ENCODE data around the gene ENDOV. TPM values are rescaled to one million over a fixed set of nuclear protein-coding genes. Genes with fewer than 3 reads are reported as not detected.

ENDOV gene
- total RNA-seq, 4 donors from 2014 or later, result 17.1 to 47.8 (median 19.3) TPM

GRCh38 chr17:80414508-80414802 lies 512 bp upstream of the ENDOV start:
- H3K27me3 ChIP-seq, result no peaks in the 10 kb centered on the region
- DNase-seq (ENCODE audit: low spot score in 2 of 2), result no peak
- H3K9me3 ChIP-seq, result no peaks in the 10 kb centered on the region
- peaks cover 29% of the 10 kb centered on the region for H3K4me1 ChIP-seq
- 1% methylated on average over 9 of the region's 15 CpGs for WGBS
- H3K27ac ChIP-seq, result peak overlapping the region; percentile 95
- peaks cover 2% of the 10 kb centered on the region for H3K36me3 ChIP-seq
- TF ChIP-seq POLR2AphosphoS5 (IDR thresholded peaks at IDR 0.05), result no peak
- TF ChIP-seq POLR2A (IDR thresholded peaks at IDR 0.05), result no peak
- H3K4me3 ChIP-seq, result peak overlapping the region; percentile 84

GRCh38 chr17:80415626-80416137 lies 715 bp downstream of the ENDOV start:
- Histone ChIP-seq H3K4me3 (peak overlapping the region; percentile 84), H3K9me3 (no peaks in the 10 kb centered on the region), H3K36me3 (peaks cover 12% of the 10 kb centered on the region), H3K27ac (peak overlapping the region; percentile 95), H3K27me3 (no peaks in the 10 kb centered on the region), H3K4me1 (peaks cover 29% of the 10 kb centered on the region)
- DNase-seq (ENCODE audit: low spot score in 2 of 2), result no peak
- TF ChIP-seq POLR2A (IDR thresholded peaks at IDR 0.05) (no peak), CTCF (IDR thresholded peaks at IDR 0.05) (no peak), EP300 (IDR thresholded peaks at IDR 0.05) (no peak), POLR2AphosphoS5 (IDR thresholded peaks at IDR 0.05) (no peak)
- 13% methylated on average over 22 of the region's 39 CpGs for WGBS

GRCh38 chr17:80416260-80416939 lies 1.4 kb downstream of the ENDOV start:
- H3K4me3 ChIP-seq, result peak overlapping the region; percentile 84
- WGBS, result 75% methylated on average over 7 of the region's 7 CpGs
- TF ChIP-seq EP300 (IDR thresholded peaks at IDR 0.05) (no peak), POLR2AphosphoS5 (IDR thresholded peaks at IDR 0.05) (no peak), CTCF (IDR thresholded peaks at IDR 0.05) (no peak), POLR2A (IDR thresholded peaks at IDR 0.05) (no peak)

GRCh38 chr17:80416940-80417293 lies 1.9 kb downstream of the ENDOV start:
- Histone ChIP-seq H3K27me3 (no peaks in the 10 kb centered on the region), H3K4me1 (peaks cover 29% of the 10 kb centered on the region), H3K36me3 (peaks cover 12% of the 10 kb centered on the region), H3K27ac (no peak overlapping the region), H3K9me3 (no peaks in the 10 kb centered on the region), H3K4me3 (no peak overlapping the region)
- no peak for DNase-seq (ENCODE audit: low spot score in 2 of 2)
- no peak for TF ChIP-seq EP300 (IDR thresholded peaks at IDR 0.05)
- 80% methylated on average over 6 of the region's 6 CpGs for WGBS

More at GRCh38 chr17:80416260-80416939, 1.4 kb downstream of the ENDOV start:
- Histone ChIP-seq H3K9me3 (no peaks in the 10 kb centered on the region), H3K36me3 (peaks cover 12% of the 10 kb centered on the region), H3K27ac (no peak overlapping the region), H3K4me1 (peaks cover 29% of the 10 kb centered on the region), H3K27me3 (no peaks in the 10 kb centered on the region)
- no peak for DNase-seq (ENCODE audit: low spot score in 2 of 2)

- TF ChIP-seq EP300 (IDR thresholded peaks at IDR 0.05), result no peak
- TF ChIP-seq POLR2A (IDR thresholded peaks at IDR 0.05), result no peak
- no peak for TF ChIP-seq POLR2AphosphoS5 (IDR thresholded peaks at IDR 0.05)
- no peak for TF ChIP-seq CTCF (IDR thresholded peaks at IDR 0.05)
- Histone ChIP-seq H3K27me3 (no peaks in the 10 kb centered on the region), H3K27ac (no peak overlapping the region), H3K4me3 (no peak overlapping the region), H3K4me1 (peaks cover 33% of the 10 kb centered on the region), H3K36me3 (peaks cover 12% of the 10 kb centered on the region), H3K9me3 (no peaks in the 10 kb centered on the region)
- no peak for DNase-seq (ENCODE audit: low spot score in 2 of 2)
- WGBS, result 96% methylated on average over 11 of the region's 11 CpGs
These were observed 3.6 kb downstream of the ENDOV start for GRCh38 chr17:80418589-80418988.

- no peak for DNase-seq (ENCODE audit: low spot score in 2 of 2)
- no peaks in the 10 kb centered on the region for H3K9me3 ChIP-seq
- no peaks in the 10 kb centered on the region for H3K27me3 ChIP-seq
- no peak overlapping the region for H3K27ac ChIP-seq
- no peak for TF ChIP-seq EP300 (IDR thresholded peaks at IDR 0.05)
- no peak for TF ChIP-seq POLR2A (IDR thresholded peaks at IDR 0.05)
- TF ChIP-seq CTCF (IDR thresholded peaks at IDR 0.05), result no peak
- TF ChIP-seq POLR2AphosphoS5 (IDR thresholded peaks at IDR 0.05), result no peak
- 82% methylated on average over 11 of the region's 11 CpGs for WGBS
- no peak overlapping the region for H3K4me3 ChIP-seq
- peaks cover 12% of the 10 kb centered on the region for H3K36me3 ChIP-seq
- H3K4me1 ChIP-seq, result peaks cover 30% of the 10 kb centered on the region
These were observed 4.3 kb downstream of the ENDOV start for GRCh38 chr17:80419255-80419654.

Data from suprapubic skin (tissue), 4 donors.